ENCODE measurements around the gene P3H4. TPM values are rescaled to one million over a fixed set of nuclear protein-coding genes. Genes with fewer than 3 reads are reported as not detected.

Gene P3H4
- total RNA-seq, 2 experiments from 2014 or later = 1.8 to 1.9 TPM

DNA sequence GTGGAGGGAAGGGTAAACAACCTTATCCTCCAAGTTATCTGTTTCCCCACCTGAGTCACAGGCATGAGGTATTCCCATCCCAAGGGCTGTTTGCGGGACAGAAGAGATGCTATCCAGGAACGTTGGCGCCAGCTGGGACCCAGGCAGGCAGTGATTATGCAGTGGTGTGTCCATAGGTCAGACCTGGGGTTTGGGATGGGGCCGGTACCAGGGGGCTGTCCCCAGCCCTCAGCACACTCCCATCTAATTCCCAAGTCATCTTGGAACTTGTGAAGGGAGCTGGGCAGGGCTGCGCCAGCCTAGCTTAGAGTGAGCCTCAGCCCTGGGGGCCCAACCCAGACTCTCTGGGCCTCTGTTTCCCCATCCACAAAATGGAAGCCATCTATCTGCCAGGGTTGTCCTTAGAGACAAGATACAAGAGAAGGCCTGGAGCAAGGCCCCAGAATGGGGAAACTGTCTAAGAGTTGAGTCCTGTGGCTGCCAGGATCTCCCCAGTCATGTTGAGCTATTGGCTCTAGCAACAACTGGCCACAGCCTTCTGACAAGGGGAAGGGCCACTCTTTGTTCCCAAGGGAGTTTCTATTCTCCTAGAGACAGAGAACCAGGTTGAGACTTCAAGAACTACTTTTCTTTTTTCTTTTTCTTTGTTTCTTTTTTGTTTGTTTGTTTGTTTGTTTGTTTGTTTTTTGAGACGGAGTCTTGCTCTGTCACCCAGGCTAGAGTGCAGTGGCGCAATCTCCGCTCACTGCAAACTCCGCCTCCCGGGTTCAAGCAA, 15.4 kb downstream of the P3H4 start:
- peaks cover 5% of the 10 kb centered on the region for H3K4me1 Mint-ChIP-seq
- peaks cover 1% of the 10 kb centered on the region for H3K27me3 Mint-ChIP-seq
- CTCF ChIA-PET = interaction anchor here (2.4 kb wide), 1 partner anchor 15 kb away, joined by 7 read pairs; the partner anchor contains the start of gene P3H4
- H3K36me3 Mint-ChIP-seq (ENCODE audit: low read depth) = no peaks in the 10 kb centered on the region
- no peak overlapping the region for H3K4me3 Mint-ChIP-seq
- POLR2A ChIA-PET = interaction anchor here (0.7 to 1.0 kb wide), 2 partner anchors 10 to 54 kb away, joined by 3 read pairs; partner anchors contain the start of gene JUP
- no peaks in the 10 kb centered on the region for H3K9me3 Mint-ChIP-seq
- DNase-seq = no peak
- H3K27ac Mint-ChIP-seq = no peak overlapping the region

DNA sequence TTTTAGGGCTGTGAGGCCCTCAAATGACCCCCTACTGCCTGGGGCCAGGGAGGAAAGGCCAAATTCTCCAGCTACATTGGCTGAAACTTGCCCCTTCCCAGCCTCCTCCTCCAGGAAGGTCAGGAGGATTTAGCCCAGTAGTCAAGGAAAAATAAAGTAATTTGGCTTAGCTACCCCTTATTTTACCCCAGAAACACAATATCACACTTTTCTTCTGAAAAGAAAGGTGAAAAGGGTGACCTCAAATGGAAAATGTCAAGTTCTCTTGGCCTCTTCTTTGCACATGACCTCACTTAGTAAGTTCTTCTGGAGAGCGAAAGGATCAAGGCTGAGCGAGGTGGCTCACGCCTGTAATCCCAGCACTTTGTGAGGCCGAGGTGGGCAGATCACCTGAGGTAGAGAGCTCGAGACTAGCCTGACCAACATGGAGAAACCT, 17.2 kb downstream of the P3H4 start:
- H3K4me3 Mint-ChIP-seq = no peak overlapping the region
- H3K9me3 Mint-ChIP-seq = no peaks in the 10 kb centered on the region
- ChIA-PET CTCF (interaction anchor here (0.6 to 1.0 kb wide), 3 partner anchors 57 to 65 kb away, joined by 3 read pairs; no protein-coding TSS in a partner anchor), POLR2A (no interaction called here)
- H3K36me3 Mint-ChIP-seq (ENCODE audit: low read depth) = no peaks in the 10 kb centered on the region
- peaks cover 5% of the 10 kb centered on the region for H3K27me3 Mint-ChIP-seq
- H3K27ac Mint-ChIP-seq = no peak overlapping the region
- DNase-seq = no peak
- H3K4me1 Mint-ChIP-seq = peaks cover 2% of the 10 kb centered on the region

DNA sequence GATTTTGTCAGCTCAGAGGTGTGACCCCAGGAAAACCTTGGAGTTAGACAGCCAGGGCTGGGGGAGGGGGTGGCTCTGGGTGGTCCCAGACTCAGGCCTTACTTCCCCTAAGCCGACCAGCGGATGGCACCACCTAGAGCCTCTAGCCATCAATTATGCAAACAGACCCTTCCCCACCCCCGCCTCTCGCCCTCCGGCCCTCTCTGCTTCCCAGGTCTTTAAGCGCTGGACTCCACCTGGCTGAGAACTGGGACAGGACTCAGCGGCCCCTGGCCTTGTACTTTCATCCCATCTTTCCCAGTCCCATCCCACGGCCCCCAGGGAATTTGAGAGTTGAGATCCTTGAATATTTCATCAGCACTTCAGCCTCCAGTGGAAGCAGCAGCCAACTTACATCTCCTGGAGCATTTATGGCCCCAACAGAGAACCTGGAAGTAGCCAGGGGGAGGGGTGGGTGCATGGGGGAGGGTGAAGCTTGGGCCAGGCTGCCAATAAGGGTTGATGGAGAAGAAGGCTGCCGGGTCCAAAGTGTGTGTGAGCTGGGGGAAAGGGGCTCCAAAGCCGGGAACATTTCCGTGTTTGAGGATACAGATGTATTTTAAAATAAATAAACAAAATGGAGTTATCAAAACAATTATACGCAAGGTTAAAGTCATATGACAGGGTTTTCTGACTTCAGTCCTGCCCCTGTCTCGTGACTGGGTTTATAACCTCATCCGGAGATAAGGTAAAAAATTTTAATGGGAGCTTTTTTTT, 17.8 kb downstream of the P3H4 start:
- DNase-seq = no peak
- CTCF ChIA-PET = interaction anchor here (0.6 to 1.0 kb wide), 2 partner anchors 57 to 64 kb away, joined by 3 read pairs; no protein-coding TSS in a partner anchor
- Mint-ChIP-seq H3K36me3 (ENCODE audit: low read depth) (no peaks in the 10 kb centered on the region), H3K27ac (no peak overlapping the region), H3K27me3 (peaks cover 9% of the 10 kb centered on the region), H3K4me1 (peaks cover 2% of the 10 kb centered on the region), H3K9me3 (no peaks in the 10 kb centered on the region), H3K4me3 (no peak overlapping the region)
- POLR2A ChIA-PET = no interaction called here

DNA sequence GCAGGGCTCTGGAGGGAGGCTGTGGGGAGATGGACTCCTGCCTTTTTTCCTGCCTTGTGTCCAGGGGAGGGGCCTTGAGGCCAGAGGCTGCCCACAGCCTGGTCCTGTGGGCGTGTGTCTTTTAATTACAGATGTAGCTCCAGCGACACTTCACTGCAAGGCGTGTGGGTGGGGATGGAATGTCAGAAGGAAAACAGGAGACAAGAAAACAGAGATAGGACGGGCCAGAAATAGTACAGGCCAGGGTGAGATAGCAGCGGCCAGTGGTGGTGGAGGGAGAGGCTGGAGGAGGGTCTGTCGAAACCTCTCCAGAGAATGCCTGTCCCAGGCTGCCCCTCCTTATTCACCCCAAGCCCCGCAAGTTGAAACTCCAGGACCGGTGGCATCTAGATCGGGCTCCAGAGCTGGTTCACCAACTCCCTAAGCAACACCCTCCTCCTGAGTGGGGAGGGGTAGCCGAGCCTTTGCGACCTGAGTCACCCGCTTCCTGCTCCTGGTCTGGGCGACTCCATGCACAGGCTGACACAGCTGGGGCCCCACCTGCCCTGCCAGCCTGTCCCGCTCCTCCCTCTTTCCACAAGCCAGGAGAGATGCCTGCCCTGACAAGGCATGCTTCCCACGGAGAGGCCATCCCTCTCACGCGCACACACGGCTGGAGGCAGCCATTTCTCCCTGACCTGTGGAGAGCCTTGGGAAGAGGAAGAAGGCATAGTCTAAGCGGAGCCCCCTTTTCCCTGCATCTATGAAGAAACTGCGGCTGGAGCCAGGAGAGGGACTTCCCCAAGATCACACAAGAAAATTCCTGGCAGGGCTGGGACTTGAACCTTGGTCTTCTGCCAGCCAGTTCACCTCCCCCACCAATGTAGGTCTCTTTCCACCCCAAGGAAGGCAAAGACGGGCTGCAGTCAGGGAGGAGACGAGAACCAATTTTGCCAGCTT, 18.6 kb downstream of the P3H4 start:
- Mint-ChIP-seq H3K27ac (no peak overlapping the region), H3K36me3 (ENCODE audit: low read depth) (no peaks in the 10 kb centered on the region), H3K9me3 (no peaks in the 10 kb centered on the region), H3K27me3 (peaks cover 12% of the 10 kb centered on the region), H3K4me3 (no peak overlapping the region), H3K4me1 (peaks cover 5% of the 10 kb centered on the region)
- ChIA-PET CTCF (no interaction called here), POLR2A (no interaction called here)
- DNase-seq = no peak

DNA sequence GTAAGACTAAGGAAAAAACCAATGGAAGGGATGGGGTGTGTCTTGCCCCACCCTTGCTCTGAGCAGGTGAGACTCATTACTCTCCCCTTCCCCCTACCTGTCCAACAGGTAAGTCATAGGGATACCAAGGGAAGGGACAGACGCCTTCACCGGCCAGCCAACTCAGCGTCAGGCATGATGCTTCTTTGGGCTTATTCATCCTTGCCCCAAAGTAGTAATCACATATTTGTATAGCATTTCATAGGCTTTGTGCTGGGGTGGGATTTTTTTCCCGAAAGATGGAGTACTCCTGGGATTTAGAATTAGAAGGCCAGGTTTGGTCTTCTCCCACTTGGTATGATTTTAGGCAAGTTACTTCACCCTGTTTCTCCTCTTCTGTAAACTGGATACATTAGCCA, 24.7 kb downstream of the P3H4 start:
- H3K36me3 Mint-ChIP-seq (ENCODE audit: low read depth) = no peaks in the 10 kb centered on the region
- POLR2A ChIA-PET = interaction anchor here (0.8 to 0.9 kb wide), 2 partner anchors 9 to 98 kb away, joined by 3 to 4 read pairs; partner anchors contain the start of gene EIF1
- H3K4me1 Mint-ChIP-seq = peaks cover 22% of the 10 kb centered on the region
- no peaks in the 10 kb centered on the region for H3K9me3 Mint-ChIP-seq
- CTCF ChIA-PET = interaction anchor here (0.9 to 3.2 kb wide), 10 partner anchors 9 to 131 kb away, joined by 3 to 14 read pairs (median 4); partner anchors contain the start of gene P3H4
- peak overlapping the region; percentile 44 for H3K4me3 Mint-ChIP-seq
- peaks cover 42% of the 10 kb centered on the region for H3K27me3 Mint-ChIP-seq
- H3K27ac Mint-ChIP-seq = no peak overlapping the region
- no peak for DNase-seq

DNA sequence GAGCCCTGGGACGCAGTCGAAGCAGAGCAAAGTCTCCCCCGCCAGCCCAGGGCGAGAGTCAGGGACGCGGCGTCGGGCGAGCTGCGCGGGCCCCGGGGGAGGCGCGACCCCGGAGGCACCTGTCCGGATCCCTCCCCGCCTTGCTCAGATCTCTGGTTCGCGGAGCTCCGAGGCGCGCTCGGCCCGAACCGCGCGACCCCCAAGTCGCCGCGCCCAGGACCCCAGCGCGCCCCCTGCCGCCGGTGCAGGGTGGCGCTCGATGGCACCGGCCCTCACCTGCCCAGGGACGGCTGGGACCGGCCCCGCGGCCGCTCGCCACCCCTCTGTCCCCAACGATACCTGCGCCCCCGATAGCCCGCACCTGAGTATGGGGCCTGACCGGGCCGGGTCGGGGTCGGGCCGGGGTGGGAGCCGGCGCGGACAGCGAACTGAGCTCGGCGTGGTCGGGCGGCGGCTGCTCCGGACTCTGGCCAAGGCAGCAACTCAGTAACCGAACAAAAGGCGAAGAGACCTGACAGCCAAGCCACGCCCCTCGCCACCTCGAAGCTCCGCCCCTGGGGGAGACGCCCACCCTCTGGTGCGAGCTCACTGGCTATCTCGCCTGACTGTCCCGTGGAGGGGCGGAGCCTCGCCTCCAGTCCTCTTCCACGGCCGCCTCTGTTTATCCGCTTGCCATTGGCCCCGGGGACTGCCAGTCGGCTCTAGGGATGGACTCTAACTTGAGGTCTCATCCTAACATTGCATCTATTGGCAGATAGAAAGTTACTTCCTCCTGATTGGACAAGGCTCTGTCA, 25.3 kb downstream of the P3H4 start, which contains the start of gene JUP:
JUP (minus strand) TSS at position 485 of the 794 bp plus-strand sequence. CDS start 14,857 bp downstream, outside the sequence.
- Mint-ChIP-seq H3K4me1 (peaks cover 22% of the 10 kb centered on the region), H3K27me3 (peaks cover 46% of the 10 kb centered on the region), H3K36me3 (ENCODE audit: low read depth) (no peaks in the 10 kb centered on the region), H3K9me3 (no peaks in the 10 kb centered on the region), H3K4me3 (peak within 1 kb of the TSS; percentile 44), H3K27ac (no peak within 1 kb of the TSS)
- DNase-seq = peak; percentile 88
- ChIA-PET CTCF (interaction anchor here (0.6 to 3.2 kb wide), 13 partner anchors 8 to 234 kb away, joined by 3 to 14 read pairs (median 3); partner anchors contain the start of genes NKIRAS2 and P3H4), POLR2A (interaction anchor here (0.8 to 1.1 kb wide), 3 partner anchors 10 to 97 kb away, joined by 3 to 4 read pairs (median 3); partner anchors contain the start of gene EIF1)

DNA sequence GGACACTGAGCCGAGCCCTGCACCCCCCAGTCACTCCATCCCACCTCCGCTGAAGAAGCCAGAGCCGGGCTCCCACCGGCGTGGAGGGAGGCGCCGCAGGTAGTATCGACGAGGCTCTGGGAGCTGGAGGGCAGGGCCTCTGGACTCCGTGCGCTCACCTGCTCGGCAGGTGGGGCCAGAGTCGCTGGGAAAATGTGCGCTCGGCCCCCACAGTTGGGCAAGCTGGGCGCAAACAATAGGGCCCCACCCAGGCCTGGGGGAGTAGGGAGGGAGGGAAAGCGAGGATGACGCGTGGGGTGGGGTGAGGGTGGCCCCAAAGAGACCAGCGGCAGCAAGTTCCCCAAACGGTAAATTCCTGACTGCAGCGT, 25.9 kb downstream of the P3H4 start:
- peaks cover 46% of the 10 kb centered on the region for H3K27me3 Mint-ChIP-seq
- peaks cover 22% of the 10 kb centered on the region for H3K4me1 Mint-ChIP-seq
- H3K27ac Mint-ChIP-seq = no peak overlapping the region
- no peak overlapping the region for H3K4me3 Mint-ChIP-seq
- DNase-seq = no peak
- ChIA-PET CTCF (interaction anchor here (0.6 to 3.2 kb wide), 6 partner anchors 12 to 235 kb away, joined by 3 to 14 read pairs (median 3); partner anchors contain the start of genes NKIRAS2 and P3H4), POLR2A (interaction anchor here (0.9 to 1.1 kb wide), 2 partner anchors 95 to 97 kb away, joined by 3 to 4 read pairs; partner anchors contain the start of gene EIF1)
- no peaks in the 10 kb centered on the region for H3K9me3 Mint-ChIP-seq
- H3K36me3 Mint-ChIP-seq (ENCODE audit: low read depth) = no peaks in the 10 kb centered on the region

DNA sequence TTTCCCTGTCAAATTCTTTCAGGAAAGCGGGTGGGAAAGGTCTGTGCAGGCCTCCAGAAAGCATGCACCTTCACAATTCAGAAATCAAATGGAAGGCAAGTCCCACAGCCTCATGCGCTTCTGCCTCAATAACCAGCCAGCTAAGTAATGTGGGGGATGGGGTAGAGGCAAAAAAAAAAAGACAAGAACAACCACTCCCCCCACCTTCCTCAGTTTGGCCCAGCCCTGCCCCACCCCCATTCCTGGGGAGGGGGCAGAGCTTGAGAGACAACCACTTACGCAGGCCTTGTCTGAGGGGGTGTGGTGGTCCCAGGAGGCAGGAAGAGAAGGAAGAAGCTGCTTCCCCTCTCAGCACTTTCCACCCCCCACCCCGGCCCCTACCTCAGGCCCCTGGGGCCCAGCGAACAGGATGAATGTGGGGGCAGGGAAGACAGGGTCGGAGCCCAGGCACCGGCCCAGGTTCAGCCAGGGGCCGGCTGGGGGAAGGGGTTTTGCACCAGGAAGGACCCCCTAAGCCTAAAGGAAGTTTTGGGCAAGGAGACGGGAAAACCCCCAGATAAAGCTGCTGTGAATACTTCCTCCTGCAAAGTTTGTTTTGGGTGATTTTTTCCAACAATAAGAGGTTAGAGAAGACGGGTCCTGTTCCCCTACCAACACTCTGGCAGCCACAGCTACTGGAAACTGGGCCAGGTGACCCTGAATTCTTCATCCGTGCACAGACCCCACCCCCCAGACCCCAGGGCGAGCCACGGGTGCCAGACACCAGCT, 26.5 kb downstream of the P3H4 start:
- Mint-ChIP-seq H3K4me3 (no peak overlapping the region), H3K36me3 (ENCODE audit: low read depth) (no peaks in the 10 kb centered on the region), H3K4me1 (peaks cover 22% of the 10 kb centered on the region), H3K9me3 (no peaks in the 10 kb centered on the region), H3K27ac (no peak overlapping the region), H3K27me3 (peaks cover 46% of the 10 kb centered on the region)
- CTCF ChIA-PET = interaction anchor here (0.6 to 3.2 kb wide), 6 partner anchors 12 to 235 kb away, joined by 3 to 14 read pairs (median 3); partner anchors contain the start of genes NKIRAS2 and P3H4
- DNase-seq = no peak
- POLR2A ChIA-PET = interaction anchor here (1.1 kb wide), 1 partner anchor 94 kb away, joined by 3 read pairs; no protein-coding TSS in a partner anchor

DNA sequence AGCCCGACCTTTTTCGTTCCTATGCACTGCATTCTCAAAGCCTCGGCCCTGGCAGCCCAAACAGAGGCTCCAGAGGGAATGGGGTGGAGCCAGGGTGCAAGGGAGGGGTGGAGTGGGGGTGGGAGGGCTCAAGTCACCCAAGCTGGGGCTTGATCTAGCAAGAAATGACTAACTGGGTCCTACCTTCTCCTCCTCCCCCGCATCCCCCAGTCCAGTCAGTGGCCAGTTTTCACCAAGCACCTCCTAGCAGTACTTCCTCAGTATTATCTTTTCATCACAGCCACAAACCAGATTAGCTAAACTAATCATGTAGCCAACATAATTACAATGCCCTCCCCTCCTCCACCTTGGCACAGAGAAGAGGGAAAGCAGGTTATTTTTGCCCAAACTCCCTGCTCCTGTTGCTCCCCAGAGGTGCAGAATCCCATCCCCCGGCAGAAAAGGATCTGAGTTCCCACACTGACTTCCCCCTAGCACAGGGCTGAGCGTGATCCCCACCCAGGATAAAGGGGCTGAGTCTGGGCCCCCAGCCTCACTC, 27.5 kb downstream of the P3H4 start:
- no peak overlapping the region for H3K27ac Mint-ChIP-seq
- no peaks in the 10 kb centered on the region for H3K9me3 Mint-ChIP-seq
- ChIA-PET CTCF (no interaction called here), POLR2A (interaction anchor here (1.3 kb wide), 1 partner anchor 27 kb away, joined by 3 read pairs; the partner anchor contains the start of gene P3H4)
- no peak for DNase-seq
- H3K36me3 Mint-ChIP-seq (ENCODE audit: low read depth) = no peaks in the 10 kb centered on the region
- peaks cover 42% of the 10 kb centered on the region for H3K27me3 Mint-ChIP-seq
- H3K4me3 Mint-ChIP-seq = no peak overlapping the region
- peaks cover 22% of the 10 kb centered on the region for H3K4me1 Mint-ChIP-seq

DNA sequence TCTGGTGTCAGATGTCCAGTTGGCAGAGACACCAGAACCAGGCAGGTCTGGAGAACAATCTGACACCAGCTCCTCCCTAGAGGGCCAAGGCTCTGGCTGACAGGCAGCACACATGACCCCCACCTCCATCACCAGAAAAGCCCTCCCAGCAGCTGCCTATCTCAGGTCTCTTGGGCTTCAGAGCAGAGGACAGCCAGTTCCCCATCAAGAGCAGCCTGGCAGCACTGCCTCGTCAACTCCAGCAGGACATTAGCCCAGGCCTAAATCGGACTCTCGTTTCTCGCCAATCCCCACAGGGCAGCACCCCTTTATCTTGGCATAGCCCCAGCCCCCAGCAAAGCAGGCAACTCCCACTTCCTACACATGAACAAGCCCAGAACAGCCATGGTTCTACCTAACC, 29.6 kb downstream of the P3H4 start:
- Mint-ChIP-seq H3K27me3 (peaks cover 30% of the 10 kb centered on the region), H3K4me1 (peaks cover 17% of the 10 kb centered on the region), H3K27ac (no peak overlapping the region), H3K36me3 (ENCODE audit: low read depth) (no peaks in the 10 kb centered on the region), H3K4me3 (no peak overlapping the region), H3K9me3 (no peaks in the 10 kb centered on the region)
- DNase-seq = no peak
- ChIA-PET POLR2A (no interaction called here), CTCF (no interaction called here)

Measured in activated CD4-positive, alpha-beta memory T cell treated with anti-CD3 and anti-CD28 coated beads, Interleukin-2, amount 10 ng/mL, durations not matched to agents 7 days and 5 days (primary cell).